Panc1 (cell line): ENCODE measurements around the gene CTNND2.

Source experiments
- CTCF ChIP-seq: fragments of 450-650 bp; IDR thresholded peaks from 2 replicates; pipeline ENCODE4 v1.5.1; 2017; ENCODE audit warnings: mild to moderate bottlenecking
- POLR2AphosphoS5 ChIP-seq: IDR thresholded peaks from 2 replicates; pipeline ENCODE4 v1.6.1; 2012; ENCODE audit warnings: mild to moderate bottlenecking, low read depth, low read length, moderate library complexity
- TCF7L2 ChIP-seq: IDR thresholded peaks from 2 replicates; pipeline ENCODE4 v1.6.1; 2011; ENCODE audit warnings: mild to moderate bottlenecking, low read depth, low read length, inconsistent platforms
- TF ChIP-seq, protein P1 (sequence below), 2 experiments: IDR thresholded peaks; 2 replicates each; pipeline ENCODE4 v1.6.1; 2011 to 2012; ENCODE audit warnings: low read depth in 2 of 2, control low read depth in 1 of 2, low read length in 1 of 2, mild to moderate bottlenecking in 1 of 2, moderate library complexity in 1 of 2; ENCODE audit not compliant: insufficient read depth in 1 of 2

GRCh38 chr5:11054014-11054413 is 850.2 kb downstream of the CTNND2 start:
- no peak for TF ChIP-seq CTCF
- no peak for TF ChIP-seq POLR2AphosphoS5
- no peak for TF ChIP-seq TCF7L2
- TF ChIP-seq, protein P1, sequence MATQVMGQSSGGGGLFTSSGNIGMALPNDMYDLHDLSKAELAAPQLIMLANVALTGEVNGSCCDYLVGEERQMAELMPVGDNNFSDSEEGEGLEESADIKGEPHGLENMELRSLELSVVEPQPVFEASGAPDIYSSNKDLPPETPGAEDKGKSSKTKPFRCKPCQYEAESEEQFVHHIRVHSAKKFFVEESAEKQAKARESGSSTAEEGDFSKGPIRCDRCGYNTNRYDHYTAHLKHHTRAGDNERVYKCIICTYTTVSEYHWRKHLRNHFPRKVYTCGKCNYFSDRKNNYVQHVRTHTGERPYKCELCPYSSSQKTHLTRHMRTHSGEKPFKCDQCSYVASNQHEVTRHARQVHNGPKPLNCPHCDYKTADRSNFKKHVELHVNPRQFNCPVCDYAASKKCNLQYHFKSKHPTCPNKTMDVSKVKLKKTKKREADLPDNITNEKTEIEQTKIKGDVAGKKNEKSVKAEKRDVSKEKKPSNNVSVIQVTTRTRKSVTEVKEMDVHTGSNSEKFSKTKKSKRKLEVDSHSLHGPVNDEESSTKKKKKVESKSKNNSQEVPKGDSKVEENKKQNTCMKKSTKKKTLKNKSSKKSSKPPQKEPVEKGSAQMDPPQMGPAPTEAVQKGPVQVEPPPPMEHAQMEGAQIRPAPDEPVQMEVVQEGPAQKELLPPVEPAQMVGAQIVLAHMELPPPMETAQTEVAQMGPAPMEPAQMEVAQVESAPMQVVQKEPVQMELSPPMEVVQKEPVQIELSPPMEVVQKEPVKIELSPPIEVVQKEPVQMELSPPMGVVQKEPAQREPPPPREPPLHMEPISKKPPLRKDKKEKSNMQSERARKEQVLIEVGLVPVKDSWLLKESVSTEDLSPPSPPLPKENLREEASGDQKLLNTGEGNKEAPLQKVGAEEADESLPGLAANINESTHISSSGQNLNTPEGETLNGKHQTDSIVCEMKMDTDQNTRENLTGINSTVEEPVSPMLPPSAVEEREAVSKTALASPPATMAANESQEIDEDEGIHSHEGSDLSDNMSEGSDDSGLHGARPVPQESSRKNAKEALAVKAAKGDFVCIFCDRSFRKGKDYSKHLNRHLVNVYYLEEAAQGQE (IDR thresholded peaks at IDR 0.05; ENCODE audit: insufficient read depth in 1 of 2, low read depth in 2 of 2, low read length in 1 of 2): no peak
